Mesothelial cell of epicardium (in vitro differentiated cells): ENCODE results near the gene RAPGEF4. TPM values are rescaled to one million over a fixed set of nuclear protein-coding genes. Genes with fewer than 3 reads are reported as not detected.

Experiments used
- DNase-seq, 2 experiments: peaks; one replicate each; pipeline ENCODE4 v3.0.0; 2021; ENCODE audit warnings: low spot score in 2 of 2; ENCODE audit not compliant: unreplicated experiment in 2 of 2
- H3K27ac Mint-ChIP-seq: 2 replicates; pipeline ENCODE4 v1.8.0; 2021; ENCODE audit warnings: mixed read lengths
- H3K27me3 Mint-ChIP-seq: 2 replicates; pipeline ENCODE4 v1.8.0; 2021; ENCODE audit warnings: low read depth, mixed read lengths
- H3K36me3 Mint-ChIP-seq: 2 replicates; pipeline ENCODE4 v1.8.0; 2021; ENCODE audit warnings: mixed read lengths
- H3K4me1 Mint-ChIP-seq: 2 replicates; pipeline ENCODE4 v1.8.0; 2021; ENCODE audit warnings: mixed read lengths
- H3K4me3 Mint-ChIP-seq: 2 replicates; pipeline ENCODE4 v1.8.0; 2021; ENCODE audit warnings: mild to moderate bottlenecking, moderate library complexity, mixed read lengths
- H3K9me3 Mint-ChIP-seq: 2 replicates; pipeline ENCODE4 v1.8.0; 2021; ENCODE audit warnings: mixed read lengths
- total RNA-seq: library from RNA; stranded (reverse); gene quantifications from 3 replicates; pipeline ENCODE4 v1.2.1, GENCODE V29; 2021
- TF ChIP-seq, protein P1 (sequence below): fragments of 200-600 bp; sonication (generic); IDR thresholded peaks from one replicate; pipeline ENCODE4 v1.5.0; 2021; ENCODE audit warnings: antibody characterized with exemption; ENCODE audit not compliant: unreplicated experiment

The RAPGEF4 gene
- total RNA-seq, 1 donor from 2014 or later = 24.7 TPM

DNA sequence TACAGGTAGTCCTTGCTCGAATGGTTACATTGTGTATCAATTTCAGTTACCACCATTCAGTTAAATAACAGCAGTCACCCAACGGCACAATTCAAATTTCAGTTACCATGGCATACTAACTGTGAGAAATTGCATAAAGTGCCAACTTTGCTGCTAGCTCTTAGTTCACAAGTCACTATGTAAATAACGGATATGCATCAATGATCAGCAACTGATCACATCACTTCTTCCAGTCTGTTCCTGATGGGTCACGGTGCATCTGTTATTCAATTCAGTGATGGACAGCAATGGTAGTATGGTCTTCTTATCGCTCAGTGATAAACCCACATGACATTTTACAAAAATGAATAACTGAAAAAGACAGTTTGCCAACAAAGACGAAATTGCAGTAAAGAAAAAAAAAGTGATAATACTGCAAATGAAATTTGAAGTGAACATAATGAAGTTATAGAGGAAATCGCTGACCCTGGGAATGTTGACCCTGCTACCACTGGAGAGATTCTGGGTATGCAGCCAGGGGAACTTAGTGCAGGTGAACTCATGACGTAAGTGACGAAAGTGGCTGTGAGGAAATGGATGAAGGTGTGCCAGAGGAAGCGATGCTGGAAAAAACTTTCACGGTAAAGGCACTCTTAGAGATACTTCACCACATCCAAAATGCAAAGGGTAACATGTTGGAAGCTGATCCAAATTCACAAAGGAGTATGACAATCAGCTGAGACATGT lies 25.9 kb upstream of the RAPGEF4 start:
- TF ChIP-seq, protein P1, sequence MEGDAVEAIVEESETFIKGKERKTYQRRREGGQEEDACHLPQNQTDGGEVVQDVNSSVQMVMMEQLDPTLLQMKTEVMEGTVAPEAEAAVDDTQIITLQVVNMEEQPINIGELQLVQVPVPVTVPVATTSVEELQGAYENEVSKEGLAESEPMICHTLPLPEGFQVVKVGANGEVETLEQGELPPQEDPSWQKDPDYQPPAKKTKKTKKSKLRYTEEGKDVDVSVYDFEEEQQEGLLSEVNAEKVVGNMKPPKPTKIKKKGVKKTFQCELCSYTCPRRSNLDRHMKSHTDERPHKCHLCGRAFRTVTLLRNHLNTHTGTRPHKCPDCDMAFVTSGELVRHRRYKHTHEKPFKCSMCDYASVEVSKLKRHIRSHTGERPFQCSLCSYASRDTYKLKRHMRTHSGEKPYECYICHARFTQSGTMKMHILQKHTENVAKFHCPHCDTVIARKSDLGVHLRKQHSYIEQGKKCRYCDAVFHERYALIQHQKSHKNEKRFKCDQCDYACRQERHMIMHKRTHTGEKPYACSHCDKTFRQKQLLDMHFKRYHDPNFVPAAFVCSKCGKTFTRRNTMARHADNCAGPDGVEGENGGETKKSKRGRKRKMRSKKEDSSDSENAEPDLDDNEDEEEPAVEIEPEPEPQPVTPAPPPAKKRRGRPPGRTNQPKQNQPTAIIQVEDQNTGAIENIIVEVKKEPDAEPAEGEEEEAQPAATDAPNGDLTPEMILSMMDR = no peak
- Mint-ChIP-seq H3K4me1 (no peaks in the 10 kb centered on the region), H3K9me3 (no peaks in the 10 kb centered on the region), H3K4me3 (no peak overlapping the region), H3K27me3 (peaks cover 5% of the 10 kb centered on the region), H3K27ac (no peak overlapping the region), H3K36me3 (no peaks in the 10 kb centered on the region)
- no peak for DNase-seq

DNA sequence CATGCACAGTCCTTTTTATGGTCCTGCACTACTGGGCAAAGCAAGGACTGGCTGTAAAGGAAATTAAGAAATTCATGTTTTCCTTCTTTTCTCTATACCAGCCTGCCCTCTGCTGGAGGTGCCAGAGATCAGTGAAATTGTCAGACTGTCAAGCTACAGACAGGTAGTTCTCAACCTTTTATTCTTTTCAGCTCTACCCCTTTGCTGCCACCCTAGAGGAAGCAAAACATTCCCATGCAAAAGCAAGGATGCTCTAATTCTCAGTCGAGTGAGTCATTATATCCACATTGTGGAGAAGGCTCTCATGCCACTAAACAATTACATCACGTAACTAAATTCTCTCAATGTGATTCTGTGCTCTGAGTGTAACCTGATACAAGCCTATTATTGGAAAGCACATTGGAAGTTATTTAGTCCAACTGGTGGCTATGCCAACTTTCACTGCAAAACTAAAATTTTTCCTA lies 25.0 kb upstream of the RAPGEF4 start:
- H3K4me3 Mint-ChIP-seq = no peak overlapping the region
- H3K27ac Mint-ChIP-seq = no peak overlapping the region
- peak in 1 of 2 experiments; percentile 51 for DNase-seq
- H3K4me1 Mint-ChIP-seq = no peaks in the 10 kb centered on the region
- no peaks in the 10 kb centered on the region for H3K9me3 Mint-ChIP-seq
- peaks cover 5% of the 10 kb centered on the region for H3K27me3 Mint-ChIP-seq
- TF ChIP-seq, protein P1 = peak; percentile 46
- H3K36me3 Mint-ChIP-seq = no peaks in the 10 kb centered on the region

DNA sequence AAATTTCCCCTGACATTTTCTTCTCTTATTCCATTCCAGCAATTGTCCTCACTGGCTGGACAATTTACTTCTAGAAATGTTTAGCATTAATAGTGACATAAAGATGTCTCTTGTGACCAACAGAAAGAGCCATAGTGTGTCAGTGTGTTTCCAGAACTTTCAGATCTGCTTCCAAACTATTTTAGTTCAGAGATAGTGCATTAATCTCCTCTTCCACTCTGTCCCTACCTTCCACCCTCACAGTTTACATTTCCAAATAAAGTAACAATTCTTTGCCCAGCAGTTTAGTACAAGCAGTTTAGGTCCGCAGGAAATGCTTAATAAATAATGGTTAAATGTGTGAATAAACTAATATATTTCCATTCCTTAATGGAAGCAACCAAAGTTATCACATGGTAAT lies 24.5 kb upstream of the RAPGEF4 start:
- H3K27me3 Mint-ChIP-seq = peaks cover 5% of the 10 kb centered on the region
- H3K9me3 Mint-ChIP-seq = no peaks in the 10 kb centered on the region
- TF ChIP-seq, protein P1 = no peak
- H3K36me3 Mint-ChIP-seq = no peaks in the 10 kb centered on the region
- no peak overlapping the region for H3K4me3 Mint-ChIP-seq
- no peak overlapping the region for H3K27ac Mint-ChIP-seq
- H3K4me1 Mint-ChIP-seq = no peaks in the 10 kb centered on the region
- no peak for DNase-seq

DNA sequence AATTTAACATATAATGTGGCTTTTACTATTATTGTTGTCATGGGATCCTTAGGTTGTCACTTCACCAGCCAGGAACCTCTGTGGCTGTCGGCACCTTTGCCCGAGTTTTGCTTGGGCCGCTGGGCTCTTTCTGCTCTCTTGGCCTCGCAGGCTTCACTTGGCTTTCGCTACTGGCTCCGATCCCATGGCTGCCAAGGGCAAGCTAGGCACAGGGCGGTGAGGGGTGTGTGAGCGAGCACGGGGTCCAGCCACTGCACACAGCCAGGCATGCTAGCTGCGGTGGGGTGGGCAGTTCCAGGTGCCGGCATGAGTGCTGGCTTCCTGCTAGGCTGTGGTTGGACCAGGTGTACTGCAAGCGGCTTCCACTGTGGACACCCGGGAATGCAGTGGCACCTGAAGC lies 23.4 kb upstream of the RAPGEF4 start:
- Mint-ChIP-seq H3K36me3 (no peaks in the 10 kb centered on the region), H3K4me3 (no peak overlapping the region), H3K27me3 (peaks cover 5% of the 10 kb centered on the region), H3K4me1 (no peaks in the 10 kb centered on the region), H3K9me3 (no peaks in the 10 kb centered on the region), H3K27ac (no peak overlapping the region)
- DNase-seq = no peak
- TF ChIP-seq, protein P1 = no peak

DNA sequence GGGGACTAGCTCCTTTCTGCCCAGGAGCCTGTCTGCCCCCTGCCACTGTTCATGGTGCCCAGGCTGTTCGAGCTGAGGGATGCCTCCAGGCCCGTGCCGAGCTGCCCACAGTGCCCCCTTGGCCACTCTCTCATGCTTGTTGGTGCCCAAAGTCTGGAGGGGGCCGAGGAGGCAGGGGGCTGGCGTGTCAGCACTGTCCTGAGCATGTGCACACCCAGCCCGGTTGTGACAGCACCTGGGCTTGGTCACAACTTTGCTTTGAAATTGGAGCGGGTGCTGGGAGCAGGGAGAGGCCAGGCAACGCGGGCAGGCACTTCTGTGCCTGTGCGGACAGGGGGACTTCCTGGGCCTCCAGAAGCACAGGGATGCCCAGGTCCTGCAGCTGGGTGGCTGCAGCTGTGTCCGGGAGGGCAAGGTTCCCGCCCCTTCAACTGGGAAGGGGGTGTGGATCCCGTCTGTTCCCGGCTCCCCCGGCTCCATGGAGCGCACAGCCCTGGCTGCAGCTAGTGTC lies 22.2 kb upstream of the RAPGEF4 start:
- H3K27ac Mint-ChIP-seq = no peak overlapping the region
- TF ChIP-seq, protein P1 = no peak
- peaks cover under 1% of the 10 kb centered on the region for H3K36me3 Mint-ChIP-seq
- DNase-seq = no peak
- peaks cover 1% of the 10 kb centered on the region for H3K27me3 Mint-ChIP-seq
- H3K4me3 Mint-ChIP-seq = no peak overlapping the region
- no peaks in the 10 kb centered on the region for H3K4me1 Mint-ChIP-seq
- H3K9me3 Mint-ChIP-seq = peaks cover 2% of the 10 kb centered on the region
